NCI-H1417 (cell line): Measurements from ENCODE around the gene PPL.
A peak's percentile ranks its signal among the peaks of the same experiment; 100 is the strongest.
"Not testable (repeated sequence)": the region's sequence is repeated elsewhere in the genome, so short reads cannot be mapped to it uniquely, and the experiment has no call there.

ENCODE experiments used
- DNase-seq, 3 experiments: peaks; one replicate each; lab custom pipeline; 2025; lab: John Stamatoyannopoulos, UW

The PPL gene, protein sequence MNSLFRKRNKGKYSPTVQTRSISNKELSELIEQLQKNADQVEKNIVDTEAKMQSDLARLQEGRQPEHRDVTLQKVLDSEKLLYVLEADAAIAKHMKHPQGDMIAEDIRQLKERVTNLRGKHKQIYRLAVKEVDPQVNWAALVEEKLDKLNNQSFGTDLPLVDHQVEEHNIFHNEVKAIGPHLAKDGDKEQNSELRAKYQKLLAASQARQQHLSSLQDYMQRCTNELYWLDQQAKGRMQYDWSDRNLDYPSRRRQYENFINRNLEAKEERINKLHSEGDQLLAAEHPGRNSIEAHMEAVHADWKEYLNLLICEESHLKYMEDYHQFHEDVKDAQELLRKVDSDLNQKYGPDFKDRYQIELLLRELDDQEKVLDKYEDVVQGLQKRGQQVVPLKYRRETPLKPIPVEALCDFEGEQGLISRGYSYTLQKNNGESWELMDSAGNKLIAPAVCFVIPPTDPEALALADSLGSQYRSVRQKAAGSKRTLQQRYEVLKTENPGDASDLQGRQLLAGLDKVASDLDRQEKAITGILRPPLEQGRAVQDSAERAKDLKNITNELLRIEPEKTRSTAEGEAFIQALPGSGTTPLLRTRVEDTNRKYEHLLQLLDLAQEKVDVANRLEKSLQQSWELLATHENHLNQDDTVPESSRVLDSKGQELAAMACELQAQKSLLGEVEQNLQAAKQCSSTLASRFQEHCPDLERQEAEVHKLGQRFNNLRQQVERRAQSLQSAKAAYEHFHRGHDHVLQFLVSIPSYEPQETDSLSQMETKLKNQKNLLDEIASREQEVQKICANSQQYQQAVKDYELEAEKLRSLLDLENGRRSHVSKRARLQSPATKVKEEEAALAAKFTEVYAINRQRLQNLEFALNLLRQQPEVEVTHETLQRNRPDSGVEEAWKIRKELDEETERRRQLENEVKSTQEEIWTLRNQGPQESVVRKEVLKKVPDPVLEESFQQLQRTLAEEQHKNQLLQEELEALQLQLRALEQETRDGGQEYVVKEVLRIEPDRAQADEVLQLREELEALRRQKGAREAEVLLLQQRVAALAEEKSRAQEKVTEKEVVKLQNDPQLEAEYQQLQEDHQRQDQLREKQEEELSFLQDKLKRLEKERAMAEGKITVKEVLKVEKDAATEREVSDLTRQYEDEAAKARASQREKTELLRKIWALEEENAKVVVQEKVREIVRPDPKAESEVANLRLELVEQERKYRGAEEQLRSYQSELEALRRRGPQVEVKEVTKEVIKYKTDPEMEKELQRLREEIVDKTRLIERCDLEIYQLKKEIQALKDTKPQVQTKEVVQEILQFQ (N-terminal part only)

DNA sequence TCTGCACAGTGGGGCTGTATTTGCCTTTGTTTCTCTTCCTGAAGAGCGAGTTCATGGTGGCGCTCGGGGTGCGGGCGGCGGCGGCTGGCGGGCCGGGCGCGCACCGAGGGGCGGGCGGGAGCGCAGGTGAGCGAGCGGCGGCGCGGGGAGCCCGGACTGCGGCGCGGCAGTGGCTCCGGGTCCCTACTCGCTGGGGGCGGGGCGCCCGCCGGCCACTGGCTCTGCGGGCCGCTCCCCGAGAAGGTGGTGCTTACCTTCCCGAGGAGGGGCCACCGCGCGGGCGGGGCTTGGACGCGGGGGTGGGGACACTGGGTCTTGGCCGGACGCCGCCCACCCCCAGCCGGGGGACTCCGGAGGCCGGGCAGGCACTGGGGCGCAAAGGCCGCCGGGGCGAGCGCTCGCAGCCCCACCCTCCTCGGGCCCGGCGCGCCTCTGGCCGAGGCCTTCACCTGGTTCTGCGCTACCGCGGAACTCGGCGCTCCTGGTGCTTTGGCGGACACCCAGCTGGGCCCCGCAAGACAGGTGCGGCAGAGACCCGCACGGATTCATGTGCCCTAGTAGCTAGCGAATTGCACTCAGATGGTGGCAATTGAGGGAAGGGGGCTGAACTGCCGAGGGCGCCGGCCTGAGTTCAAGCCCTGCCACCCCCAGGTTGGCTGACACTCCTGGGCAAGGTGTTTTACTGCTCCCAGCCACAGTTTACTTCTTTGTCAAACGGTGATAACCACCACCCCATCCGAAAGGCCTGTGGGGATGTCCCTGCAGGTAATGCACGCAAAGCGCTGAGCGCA, at the start of gene PPL:
TSS of gene PPL (minus strand) at position 158 of the 791 bp plus-strand sequence. CDS start at position 55, 103 bp downstream.
- DNase-seq, result peak; percentile 14 to 93 (median 90)

DNA sequence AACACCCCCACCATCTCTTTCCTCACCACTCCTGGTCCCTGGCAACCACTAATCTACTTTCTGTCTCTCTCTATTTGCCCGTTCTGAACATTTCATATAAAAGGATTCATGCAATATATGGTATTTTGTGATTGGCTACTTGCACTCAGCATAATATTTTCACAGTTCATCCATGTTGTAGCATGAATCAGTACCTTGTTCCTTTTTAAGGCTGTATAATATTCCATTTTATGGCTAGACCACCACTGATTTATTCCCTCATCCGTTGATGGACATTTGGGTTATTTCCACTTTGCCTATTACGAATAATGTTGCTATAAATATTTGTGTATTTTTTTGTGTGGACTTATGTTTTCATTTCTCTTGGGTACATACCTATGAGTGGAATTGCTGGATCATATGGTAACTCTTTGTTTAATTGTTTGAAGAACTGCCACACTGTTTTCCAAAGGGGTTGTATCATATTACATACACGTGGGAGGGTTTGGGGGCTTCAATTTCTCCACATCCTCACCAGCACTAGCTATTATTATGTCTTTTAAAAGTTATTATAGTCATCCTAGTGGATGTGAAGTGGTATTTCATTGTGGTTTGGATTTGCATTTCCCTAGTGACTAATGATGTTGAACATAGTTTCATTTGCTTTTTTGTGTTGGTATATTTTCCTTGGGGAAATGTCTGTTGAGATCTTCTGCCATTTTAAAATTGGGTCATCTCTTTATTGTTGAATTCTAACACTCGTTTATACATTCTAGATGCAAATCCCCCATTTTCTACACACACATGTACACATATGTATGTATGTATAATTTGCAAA, 47.4 kb upstream of the PPL start:
- DNase-seq, result no peak

DNA sequence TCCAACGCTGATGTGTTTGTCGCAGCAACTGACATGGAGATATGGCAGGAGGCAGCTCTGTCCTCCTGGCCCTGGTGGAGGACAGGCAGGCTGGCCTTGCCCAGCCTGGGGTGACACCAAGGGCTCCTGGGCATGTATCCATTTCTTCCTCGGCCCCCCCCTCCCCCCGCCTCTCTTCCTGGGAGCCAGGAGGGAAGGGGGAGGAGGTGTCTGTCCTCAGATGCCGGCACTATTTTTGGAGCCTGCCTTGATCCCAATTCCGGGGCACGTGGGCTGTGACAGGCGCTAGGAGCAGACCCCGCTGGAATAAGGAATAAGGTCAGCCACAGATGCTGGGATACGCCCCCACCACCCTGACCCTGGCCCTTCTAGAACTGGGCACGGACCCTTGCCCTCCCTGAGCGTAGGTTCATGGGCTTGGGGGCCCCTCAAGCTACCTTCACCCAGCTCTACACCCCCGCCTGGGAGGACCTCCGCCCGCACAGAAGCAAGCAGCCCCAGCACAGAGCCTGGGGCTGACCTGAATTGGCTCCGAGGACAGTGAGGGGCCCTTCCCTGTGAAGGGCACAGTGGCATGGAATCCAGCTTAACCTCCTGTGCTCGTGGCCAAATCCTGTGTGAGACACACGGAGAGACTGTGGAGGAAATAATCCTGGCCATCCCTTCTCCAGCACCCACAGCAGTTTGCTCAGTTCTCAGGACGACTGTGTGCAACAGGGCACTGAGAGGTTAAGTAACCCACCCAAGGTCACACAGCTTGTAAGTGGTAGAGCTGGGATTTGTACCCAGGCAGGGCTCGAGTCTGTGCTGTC, 45.3 kb upstream of the PPL start:
- DNase-seq, result no peak

DNA sequence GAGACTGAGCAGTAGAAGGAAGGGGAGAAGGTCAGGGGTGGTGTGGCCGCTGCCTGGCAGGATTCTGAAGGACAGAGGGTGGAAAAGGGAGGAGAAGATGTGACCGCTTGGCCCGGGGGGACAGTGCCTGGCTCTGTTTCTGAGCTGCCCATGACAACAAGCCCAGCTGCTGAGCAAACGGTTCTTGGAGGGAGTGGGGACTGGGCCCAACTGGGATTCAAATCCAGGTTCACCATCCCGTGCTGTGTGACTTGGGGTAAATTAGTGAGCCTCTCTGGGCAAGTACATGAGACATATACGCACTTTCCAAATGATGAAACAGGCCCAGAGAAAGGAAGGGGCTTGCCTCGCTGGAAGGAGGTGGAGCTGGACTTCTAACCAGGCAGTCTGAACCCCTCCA, 44.5 kb upstream of the PPL start:
- no peak for DNase-seq

DNA sequence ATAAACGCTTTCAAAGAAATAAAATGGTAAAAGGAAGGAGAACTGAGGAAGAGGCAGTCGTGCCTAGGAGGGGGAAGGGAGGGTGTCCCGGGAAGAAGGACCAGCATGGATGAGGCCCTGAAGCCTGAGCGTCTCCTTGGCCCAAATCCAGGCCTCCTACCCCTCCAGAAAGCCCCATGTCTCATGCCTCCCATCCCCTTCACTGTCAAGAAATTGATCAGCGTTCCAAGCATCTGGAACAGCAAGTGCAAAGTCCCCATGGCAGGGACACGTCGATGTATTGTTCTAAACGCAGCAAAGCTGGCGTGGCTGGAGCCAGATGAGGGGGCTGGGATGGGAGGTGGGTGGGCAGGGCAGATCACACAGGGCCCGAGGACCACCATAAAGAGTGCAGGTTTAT, 43.7 kb upstream of the PPL start:
- DNase-seq, result no peak

DNA sequence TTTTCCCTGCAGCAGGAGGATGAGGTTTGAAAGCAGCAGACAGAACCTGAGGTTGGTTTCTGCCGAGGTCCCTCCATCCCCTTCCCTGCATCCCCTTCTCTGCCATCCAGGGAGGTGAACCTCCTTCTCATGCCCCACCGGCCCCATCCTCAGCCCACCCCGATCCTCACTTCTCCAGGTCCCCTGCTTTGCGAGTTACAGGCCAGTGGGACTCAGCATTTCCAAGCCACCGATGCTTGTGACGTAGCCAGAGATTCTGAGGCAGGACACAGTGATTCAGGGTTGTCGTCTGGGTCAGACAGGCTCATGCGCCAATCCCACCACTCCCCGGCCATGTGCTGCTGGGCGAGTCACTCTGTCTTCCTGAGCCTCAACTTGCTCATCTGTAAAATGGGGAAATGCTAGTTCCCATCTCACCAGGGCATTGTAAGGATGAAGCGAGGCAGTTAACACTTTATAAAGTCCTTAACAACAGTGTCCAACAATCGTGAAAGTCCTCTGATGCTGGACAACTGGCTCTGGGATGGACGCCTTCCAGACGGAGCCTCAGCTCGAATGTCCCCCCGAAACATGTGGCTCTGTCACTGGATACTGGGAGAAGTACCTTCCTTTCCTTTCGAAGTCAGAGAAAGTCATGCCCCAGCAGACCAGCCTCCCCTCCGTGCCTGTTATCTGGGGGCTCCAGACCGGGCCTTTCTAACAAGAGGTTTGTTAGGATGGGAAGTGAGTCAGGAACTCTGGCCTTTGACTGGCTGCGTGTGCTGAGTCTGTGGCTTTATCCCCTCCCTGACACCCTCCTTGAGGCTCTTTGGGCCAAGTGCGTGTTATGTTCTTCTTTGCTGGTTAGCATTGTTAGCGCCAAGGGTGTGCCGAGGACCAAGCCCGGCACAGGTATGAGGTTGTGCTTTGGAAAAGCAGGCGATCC, 43.0 kb upstream of the PPL start:
- DNase-seq, result no peak

DNA sequence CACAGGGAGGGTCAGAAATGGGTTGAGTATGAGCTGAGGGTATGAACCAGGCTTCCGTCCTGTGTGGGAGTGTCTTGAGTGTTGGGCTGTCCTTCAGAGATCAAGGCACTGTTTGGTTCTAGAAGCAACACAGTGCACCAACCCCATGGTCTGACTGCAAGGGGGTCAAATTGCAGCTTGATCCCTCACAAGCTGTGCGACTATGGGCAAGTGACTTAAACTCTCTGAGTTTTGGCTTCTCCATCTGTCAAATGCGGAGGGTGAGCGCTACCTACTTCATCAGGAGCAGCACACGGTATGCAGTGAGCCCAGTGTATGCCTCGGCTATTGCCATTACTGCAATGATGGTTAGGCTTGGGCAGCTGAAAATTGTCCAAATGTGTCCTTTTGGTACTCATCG, 42.2 kb upstream of the PPL start:
- no peak for DNase-seq

DNA sequence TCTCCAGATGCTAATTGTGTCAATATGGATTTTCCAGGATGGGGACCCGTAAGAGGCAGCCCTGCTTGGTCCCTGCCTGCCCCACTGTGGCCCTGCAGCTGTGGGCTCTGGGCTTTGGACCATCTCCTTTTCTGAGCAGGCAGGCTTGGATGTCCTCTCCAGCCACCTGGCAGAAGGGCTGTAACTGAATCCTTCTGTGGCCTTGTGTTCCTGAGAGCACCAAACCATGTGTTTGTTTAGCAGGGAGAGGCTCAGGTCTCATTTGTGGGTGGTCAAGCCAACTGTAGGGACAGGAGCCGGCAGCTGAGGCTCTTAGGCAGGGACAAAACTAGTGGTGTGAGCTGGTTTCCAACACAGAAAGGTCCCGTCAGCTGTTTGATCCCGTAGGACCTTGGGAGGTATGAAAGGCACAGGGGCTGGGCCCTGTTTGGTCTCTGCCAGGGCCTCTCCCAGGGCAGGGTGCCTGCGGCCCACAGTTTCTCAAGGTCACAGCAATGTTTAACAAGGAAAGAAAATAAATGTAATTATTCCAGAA, 39.7 kb upstream of the PPL start:
- DNase-seq, result no peak

DNA sequence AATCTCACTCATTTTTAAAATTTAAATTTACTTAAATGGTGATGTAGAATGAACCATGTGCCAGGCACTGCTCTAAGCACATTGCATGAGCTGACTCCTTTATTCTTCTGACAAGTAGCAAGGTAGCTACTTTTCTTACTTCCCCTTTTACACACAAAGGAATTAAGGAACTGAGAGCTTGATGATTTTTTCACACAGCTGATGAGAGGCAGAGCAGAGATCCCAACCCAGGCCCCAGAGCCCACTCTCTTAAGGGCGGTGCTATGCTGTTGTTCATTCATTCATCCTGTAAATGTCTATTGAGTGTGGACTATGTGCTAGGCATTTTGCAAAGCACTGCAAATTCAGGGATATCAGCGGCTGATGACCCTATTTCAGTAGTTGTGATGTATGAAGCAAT, 39.1 kb upstream of the PPL start:
- DNase-seq, result no peak

DNA sequence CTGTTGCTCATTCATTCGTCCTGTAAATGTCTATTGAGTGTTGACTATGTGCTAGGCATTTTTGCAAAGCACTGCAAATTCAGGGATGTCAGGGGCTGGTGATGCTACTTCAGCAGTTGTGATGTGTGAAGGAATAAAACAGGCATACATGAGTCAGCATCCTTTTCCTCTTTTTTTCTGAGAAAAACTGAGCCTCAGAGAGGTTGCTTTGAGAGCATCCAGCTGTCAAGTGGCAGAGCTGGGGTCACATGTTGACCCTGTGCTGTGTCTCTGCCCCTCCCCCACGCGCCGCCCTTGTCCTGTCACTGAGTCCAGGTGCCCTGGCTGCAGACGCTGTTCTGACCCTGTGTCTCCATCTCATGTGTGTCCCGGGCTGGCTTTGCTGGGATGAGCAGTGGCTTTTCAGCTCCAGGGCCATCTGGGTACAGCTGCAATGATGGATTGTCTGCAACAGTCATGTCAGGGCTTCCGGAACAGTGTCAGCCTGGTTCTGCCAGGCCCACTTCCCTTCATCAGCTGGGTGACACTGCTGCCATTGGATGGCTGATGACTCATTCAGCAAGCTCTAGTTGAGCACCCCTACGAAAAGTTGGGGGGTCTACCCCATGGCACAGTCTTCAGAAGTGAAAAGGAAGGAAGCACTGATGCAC, 36.1 kb upstream of the PPL start:
- DNase-seq, result no peak

DNA sequence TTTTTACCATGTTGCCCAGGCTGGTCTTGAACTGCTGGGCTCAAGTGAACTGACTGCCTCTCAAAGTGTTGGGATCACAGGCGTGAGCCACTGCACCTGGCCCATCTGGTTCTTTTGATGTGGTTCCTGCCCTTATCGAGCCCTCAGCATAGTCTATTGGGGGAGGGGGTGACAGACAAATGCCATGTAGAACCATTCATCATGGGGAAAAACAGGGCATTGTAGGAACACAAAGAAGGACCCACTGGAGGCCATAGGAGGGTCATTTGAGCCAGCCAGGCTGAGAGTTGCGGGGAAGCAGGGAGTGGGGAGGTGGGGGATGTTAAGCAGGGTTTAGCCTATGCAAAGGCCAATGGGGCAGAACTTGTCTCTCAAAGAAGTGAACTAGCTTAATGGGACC, 33.1 kb upstream of the PPL start:
- no peak for DNase-seq

DNA sequence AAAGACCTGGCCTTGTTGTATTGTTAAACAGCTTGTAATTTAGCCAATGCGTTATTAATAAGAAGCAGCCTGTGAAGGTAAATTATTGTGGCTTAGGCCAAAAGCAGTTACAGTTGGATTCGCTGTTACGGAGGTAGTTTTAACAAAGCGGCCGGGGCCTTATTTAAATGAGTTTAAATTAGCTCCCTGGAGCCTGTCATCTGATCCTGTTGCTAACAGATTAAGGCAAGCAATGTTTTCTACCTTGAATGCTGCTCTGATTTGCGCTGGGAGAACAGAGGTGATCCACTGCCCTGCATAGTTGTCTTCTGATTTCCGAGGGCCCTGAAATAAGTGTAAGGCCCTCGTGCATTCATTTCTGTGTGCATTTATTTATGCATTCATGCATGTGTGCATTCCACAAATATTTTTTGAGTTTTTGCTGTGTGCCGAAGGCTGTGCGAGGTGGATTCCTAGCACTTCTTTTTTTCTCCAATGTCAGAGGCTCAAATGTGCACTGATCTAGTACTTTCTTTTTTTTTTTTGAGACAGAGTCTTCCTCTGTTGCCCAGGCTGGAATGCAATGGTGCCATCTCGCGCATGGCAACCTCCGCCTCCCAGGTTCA, 32.0 kb upstream of the PPL start:
- no peak for DNase-seq

DNA sequence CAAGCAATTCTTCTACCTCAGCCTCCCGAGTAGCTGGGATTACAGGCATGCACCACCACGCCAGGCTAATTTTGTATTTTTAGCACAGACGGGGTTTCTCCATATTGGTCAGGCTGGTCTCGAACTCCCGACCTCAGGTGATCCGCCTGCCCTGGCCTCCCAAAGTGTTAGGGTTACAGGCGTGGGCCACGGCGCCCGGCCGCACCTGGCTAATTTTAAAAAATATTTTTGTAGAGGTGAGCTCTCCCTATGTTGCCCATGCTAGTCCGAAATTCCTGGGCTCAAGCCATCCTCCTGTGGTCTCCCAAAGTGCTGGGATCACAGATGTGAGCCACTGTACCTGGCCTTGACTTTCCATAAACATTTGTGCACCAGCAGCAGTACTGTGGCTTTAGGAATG, 31.3 kb upstream of the PPL start:
- DNase-seq, result not testable (repeated sequence)

DNA sequence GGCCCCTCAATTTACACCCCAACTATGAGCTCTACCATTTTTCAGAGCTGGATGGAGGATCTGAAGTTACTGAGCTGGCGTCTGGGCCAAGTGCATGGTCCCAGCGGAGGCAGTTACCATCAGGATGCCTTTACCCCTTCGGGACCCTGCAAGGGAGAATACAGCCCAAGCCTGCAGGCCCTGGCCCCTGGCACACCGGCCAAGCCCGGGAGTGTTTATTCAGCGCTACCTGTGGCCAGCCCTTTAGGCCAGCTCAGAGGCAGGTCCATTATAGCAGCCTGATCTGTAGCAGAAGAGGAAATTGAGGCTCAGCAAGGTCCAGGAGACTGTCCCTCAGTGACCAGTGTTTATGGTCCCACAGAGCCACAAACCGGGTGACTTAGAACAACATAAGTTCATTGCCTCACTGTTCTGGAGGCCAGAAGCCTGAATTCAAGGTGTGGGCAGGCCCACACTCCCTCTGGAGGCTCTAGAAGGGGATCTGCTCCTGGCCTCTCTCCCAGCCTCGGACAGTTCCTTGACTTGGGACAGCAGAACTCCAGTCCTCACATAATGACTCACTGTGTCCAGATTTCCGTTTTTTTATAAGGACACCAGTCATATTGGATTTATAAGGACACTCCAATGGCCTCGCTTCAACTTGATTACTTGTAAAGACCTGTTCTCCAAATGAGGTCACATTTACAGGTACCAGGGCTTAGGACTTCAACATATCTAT, 29.9 kb upstream of the PPL start:
- DNase-seq, result no peak

DNA sequence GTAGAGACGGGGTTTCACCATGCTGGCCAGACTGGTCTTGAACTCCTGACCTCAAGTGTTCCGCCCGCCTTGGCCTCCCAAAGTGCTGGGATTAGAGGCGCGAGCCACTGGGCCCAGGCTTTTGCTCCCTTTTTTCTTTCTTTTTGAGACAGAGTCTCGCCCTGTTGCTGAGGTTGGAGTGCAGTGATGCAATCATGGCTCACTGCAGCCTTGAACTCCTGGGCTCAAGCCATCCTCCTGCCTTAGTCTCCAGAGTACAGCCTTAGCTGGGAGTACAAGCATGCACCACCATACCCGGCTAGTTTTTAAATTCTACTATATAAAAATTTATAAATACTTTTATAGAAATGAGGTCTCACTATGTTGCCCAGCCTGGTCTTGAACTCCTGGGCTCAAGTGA, 26.6 kb upstream of the PPL start:
- not testable (repeated sequence) for DNase-seq

DNA sequence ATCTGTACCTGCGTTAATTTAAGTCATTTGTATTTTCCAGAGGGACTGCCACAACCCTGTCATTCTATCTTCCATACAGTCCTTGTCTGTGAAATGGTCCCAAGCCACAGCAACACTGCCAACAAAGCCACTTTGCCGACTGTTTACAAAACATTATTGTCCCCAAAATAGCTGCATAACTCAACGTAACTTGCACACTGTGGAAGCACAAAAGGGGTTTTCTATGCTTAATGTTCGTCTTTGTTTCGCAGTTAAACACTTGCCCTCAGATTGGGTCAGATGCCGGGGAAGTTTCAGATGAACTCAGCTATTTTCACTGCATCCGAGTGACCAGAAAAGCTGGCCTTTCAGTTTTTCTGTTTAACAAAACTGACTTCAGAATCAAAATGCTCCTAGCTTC, 25.8 kb upstream of the PPL start:
- no peak for DNase-seq

DNA sequence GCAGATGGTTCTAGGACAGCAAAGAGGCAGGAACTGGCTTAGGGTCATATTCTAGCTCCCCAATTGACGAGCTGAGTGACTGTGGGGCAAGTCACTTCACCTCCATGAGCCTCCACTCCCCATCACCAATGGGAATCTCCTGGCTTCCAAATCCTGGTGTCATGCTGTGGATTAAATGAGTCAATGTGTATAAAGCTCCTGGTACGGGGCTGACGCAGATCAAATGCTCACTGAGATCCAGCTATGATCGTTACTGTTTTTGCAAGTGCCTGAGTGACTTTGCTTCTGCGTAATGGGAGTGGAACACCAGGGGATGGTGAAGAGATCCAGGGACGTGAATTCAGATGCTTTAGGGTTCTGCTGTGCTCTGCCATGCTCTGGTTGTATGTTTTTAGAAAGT, 23.6 kb upstream of the PPL start:
- no peak for DNase-seq
